Measurements from ENCODE around the gene HSPA12B. TPM values are rescaled to one million over a fixed set of nuclear protein-coding genes. Genes with fewer than 3 reads are reported as not detected.

Gene HSPA12B
- total and polyA plus RNA-seq, 9 of the 15 experiments (the other 6 are each of a cell fraction or from before 2014, with no cell fraction given) = 0.03 to 0.07 TPM; not detected in 7

DNA sequence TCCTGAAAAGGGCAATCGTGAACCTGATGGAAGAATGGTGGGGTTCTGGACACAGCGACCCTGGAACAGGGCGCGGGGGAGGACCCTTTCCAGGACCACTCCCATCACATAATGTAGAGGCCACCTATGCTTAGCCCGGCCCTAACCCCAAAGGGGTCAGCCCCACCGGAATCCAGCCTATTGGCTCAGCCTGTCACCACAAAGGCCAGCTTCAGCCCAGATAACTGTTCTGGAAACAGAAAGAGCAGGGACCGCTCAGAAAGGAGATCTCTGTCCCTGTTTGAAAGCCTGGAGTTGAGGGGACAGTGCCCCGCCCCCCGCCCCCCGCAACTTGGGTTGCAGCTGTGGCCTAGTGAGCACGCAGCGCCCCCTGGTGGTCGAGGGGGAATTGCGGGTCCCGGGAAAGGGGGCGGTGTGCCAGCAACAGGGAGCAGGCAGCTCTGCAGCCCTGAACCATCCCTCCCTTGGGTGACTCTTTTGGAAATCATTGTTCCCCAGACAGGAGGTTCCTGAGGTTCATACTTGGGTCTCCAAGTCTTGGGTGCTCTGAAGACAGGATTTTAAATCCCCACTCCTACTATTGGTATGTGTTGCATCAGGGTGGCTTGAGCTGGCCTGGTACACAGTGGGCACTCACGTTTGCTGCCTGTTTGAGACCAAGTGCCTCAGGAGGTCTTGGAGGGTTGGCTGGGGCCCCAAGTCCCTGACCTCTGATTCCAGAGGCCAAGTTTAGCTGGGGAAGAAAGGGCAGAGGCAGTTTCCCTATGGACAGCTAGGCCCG, 21.6 kb upstream of the HSPA12B start (continued):
- peak; percentile 67; the same call in 1 of the 2 replicates for TF ChIP-seq REST (IDR thresholded peaks at IDR 0.05; ENCODE audit: borderline replicate concordance)
- TF ChIP-seq REST (CRISPR knock-in tag; IDR thresholded peaks at IDR 0.05; ENCODE audit: low read depth) = no peak
- 0 out of 4 replicates have a peak, but pooled peaks of 1 of the 2 experiments have one; percentile 27 for TF ChIP-seq TEAD1 (CRISPR knock-in tag; IDR thresholded peaks at IDR 0.05)
- TF ChIP-seq FOXP4 (CRISPR knock-in tag; IDR thresholded peaks at IDR 0.05; ENCODE audit: borderline replicate concordance) = 0 out of 2 replicates have a peak, but pooled peaks have one; percentile 56
- no peak for TF ChIP-seq PREB (CRISPR knock-in tag; IDR thresholded peaks at IDR 0.05)
- TF ChIP-seq SMC3 (conservative IDR thresholded peaks at IDR 0.05; ENCODE audit: insufficient read depth, low read depth, low read length) = peak; percentile 57
- no peak for TF ChIP-seq NR4A1 (CRISPR knock-in tag; IDR thresholded peaks at IDR 0.05)
- no peak for TF ChIP-seq NR4A1 (tag; IDR thresholded peaks at IDR 0.05)
- TF ChIP-seq RAD21 (CRISPR knock-in tag; conservative IDR thresholded peaks at IDR 0.05 in 1 of 2, IDR thresholded peaks at IDR 0.05 in 1 of 2) = peak; percentile 71 to 76
- TF ChIP-seq HDAC2 (IDR thresholded peaks at IDR 0.05) = no peak
- TF ChIP-seq RFX5 (IDR thresholded peaks at IDR 0.05; ENCODE audit: low read depth, low read length) = no peak
- peak; percentile 44 to 67; a peak in 2 of 4 replicates for TF ChIP-seq MAZ (CRISPR knock-in tag; conservative IDR thresholded peaks at IDR 0.05 in 1 of 2, IDR thresholded peaks at IDR 0.05 in 1 of 2)
- TF ChIP-seq STAG1 (CRISPR knock-in tag; IDR thresholded peaks at IDR 0.05; ENCODE audit: borderline replicate concordance) = peak; percentile 70

Data from K562 (cell line).